HL-60 (cell line): ENCODE measurements around the gene KIF26A.

Experiments used
- DNase-seq, 2 experiments: peaks; one replicate each; pipeline ENCODE4 v3.0.0-alpha.2; 2010 to 2020; ENCODE audit warnings: low read depth in 1 of 2, low spot score in 1 of 2
- H3K27ac ChIP-seq: fragments of 250-450 bp; sonication (Bioruptor Pico); replicated peaks from 2 replicates; pipeline ENCODE4 v1.5.1; 2020; ENCODE audit warnings: mild to moderate bottlenecking, moderate library complexity
- H3K27me3 ChIP-seq: fragments of 250-450 bp; sonication (Bioruptor Pico); 2 replicates; pipeline ENCODE4 v1.5.1; 2021; ENCODE audit warnings: mild to moderate bottlenecking, moderate library complexity; ENCODE audit not compliant: insufficient read depth, poor library complexity, severe bottlenecking
- H3K4me3 ChIP-seq: replicated peaks from 2 replicates; pipeline ENCODE4 v1.5.1; 2011; ENCODE audit warnings: mild to moderate bottlenecking, control low read depth, low read length; ENCODE audit not compliant: insufficient read depth
- GABPA ChIP-seq: IDR thresholded peaks from 2 replicates; pipeline ENCODE4 v1.6.1; 2012; ENCODE audit warnings: low read depth
- POLR2AphosphoS5 ChIP-seq: IDR thresholded peaks from 2 replicates; pipeline ENCODE4 v1.6.1; 2012; ENCODE audit warnings: low read depth
- SPI1 ChIP-seq: IDR thresholded peaks from 2 replicates; pipeline ENCODE4 v1.6.1; 2012; ENCODE audit warnings: low read depth, mild to moderate bottlenecking, borderline replicate concordance
- TF ChIP-seq, protein P1 (sequence below): IDR thresholded peaks from 2 replicates; pipeline ENCODE4 v1.6.1; 2012; ENCODE audit warnings: low read depth; ENCODE audit not compliant: insufficient replicate concordance
- TF ChIP-seq, protein P2 (sequence below): IDR thresholded peaks from one replicate; pipeline ENCODE4 v1.5.1; 2011; ENCODE audit warnings: low read length, control low read depth, inconsistent platforms; ENCODE audit not compliant: insufficient read depth

KIF26A gene

DNA sequence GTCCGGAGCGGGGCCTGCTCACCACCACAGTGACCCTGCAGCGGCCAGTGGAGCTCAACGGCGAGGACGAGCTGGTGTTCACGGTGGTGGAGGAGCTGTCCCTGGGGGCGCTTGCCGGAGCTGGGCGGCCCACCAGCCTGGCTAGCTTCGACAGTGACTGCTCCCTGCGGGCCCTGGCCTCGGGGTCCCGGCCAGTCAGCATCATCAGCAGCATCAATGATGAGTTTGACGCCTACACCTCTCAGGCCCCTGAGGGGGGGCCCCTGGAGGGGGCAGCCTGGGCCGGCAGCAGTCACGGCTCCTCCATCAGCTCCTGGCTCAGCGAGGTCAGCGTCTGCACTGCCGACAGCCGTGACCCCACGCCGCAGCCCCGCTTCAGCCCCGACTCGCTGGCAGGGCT lies 37.4 kb downstream of the KIF26A start:
- TF ChIP-seq SPI1, result no peak
- TF ChIP-seq, protein P1, sequence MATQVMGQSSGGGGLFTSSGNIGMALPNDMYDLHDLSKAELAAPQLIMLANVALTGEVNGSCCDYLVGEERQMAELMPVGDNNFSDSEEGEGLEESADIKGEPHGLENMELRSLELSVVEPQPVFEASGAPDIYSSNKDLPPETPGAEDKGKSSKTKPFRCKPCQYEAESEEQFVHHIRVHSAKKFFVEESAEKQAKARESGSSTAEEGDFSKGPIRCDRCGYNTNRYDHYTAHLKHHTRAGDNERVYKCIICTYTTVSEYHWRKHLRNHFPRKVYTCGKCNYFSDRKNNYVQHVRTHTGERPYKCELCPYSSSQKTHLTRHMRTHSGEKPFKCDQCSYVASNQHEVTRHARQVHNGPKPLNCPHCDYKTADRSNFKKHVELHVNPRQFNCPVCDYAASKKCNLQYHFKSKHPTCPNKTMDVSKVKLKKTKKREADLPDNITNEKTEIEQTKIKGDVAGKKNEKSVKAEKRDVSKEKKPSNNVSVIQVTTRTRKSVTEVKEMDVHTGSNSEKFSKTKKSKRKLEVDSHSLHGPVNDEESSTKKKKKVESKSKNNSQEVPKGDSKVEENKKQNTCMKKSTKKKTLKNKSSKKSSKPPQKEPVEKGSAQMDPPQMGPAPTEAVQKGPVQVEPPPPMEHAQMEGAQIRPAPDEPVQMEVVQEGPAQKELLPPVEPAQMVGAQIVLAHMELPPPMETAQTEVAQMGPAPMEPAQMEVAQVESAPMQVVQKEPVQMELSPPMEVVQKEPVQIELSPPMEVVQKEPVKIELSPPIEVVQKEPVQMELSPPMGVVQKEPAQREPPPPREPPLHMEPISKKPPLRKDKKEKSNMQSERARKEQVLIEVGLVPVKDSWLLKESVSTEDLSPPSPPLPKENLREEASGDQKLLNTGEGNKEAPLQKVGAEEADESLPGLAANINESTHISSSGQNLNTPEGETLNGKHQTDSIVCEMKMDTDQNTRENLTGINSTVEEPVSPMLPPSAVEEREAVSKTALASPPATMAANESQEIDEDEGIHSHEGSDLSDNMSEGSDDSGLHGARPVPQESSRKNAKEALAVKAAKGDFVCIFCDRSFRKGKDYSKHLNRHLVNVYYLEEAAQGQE, result no peak
- no peak for TF ChIP-seq GABPA
- TF ChIP-seq, protein P2, sequence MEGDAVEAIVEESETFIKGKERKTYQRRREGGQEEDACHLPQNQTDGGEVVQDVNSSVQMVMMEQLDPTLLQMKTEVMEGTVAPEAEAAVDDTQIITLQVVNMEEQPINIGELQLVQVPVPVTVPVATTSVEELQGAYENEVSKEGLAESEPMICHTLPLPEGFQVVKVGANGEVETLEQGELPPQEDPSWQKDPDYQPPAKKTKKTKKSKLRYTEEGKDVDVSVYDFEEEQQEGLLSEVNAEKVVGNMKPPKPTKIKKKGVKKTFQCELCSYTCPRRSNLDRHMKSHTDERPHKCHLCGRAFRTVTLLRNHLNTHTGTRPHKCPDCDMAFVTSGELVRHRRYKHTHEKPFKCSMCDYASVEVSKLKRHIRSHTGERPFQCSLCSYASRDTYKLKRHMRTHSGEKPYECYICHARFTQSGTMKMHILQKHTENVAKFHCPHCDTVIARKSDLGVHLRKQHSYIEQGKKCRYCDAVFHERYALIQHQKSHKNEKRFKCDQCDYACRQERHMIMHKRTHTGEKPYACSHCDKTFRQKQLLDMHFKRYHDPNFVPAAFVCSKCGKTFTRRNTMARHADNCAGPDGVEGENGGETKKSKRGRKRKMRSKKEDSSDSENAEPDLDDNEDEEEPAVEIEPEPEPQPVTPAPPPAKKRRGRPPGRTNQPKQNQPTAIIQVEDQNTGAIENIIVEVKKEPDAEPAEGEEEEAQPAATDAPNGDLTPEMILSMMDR, result no peak
- no peak for TF ChIP-seq POLR2AphosphoS5
- Histone ChIP-seq H3K4me3 (no peak overlapping the region), H3K27me3 (no peaks in the 10 kb centered on the region), H3K27ac (no peak overlapping the region)
- no peak for DNase-seq

DNA sequence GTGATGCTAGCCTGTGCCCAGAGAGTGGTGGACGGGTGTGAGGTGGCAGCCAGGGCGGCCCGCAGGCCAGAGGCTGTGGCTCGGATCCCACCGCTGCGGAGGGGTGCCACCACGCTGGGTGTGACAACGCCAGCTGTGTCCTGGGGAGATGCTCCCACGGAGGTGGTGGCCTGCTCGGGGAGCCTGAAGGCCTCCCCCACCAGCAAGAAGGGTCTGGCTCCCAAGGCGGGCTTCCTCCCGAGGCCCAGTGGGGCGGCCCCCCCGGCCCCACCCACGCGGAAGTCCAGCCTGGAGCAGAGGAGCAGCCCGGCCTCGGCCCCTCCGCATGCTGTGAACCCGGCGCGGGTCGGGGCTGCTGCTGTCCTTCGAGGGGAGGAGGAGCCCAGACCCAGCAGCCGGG lies 38.2 kb downstream of the KIF26A start:
- no peak overlapping the region for H3K27ac ChIP-seq
- no peaks in the 10 kb centered on the region for H3K27me3 ChIP-seq
- no peak for DNase-seq
- TF ChIP-seq POLR2AphosphoS5 (no peak), SPI1 (no peak), GABPA (no peak)
- TF ChIP-seq, protein P1, result no peak
- TF ChIP-seq, protein P2, result no peak
- no peak overlapping the region for H3K4me3 ChIP-seq

DNA sequence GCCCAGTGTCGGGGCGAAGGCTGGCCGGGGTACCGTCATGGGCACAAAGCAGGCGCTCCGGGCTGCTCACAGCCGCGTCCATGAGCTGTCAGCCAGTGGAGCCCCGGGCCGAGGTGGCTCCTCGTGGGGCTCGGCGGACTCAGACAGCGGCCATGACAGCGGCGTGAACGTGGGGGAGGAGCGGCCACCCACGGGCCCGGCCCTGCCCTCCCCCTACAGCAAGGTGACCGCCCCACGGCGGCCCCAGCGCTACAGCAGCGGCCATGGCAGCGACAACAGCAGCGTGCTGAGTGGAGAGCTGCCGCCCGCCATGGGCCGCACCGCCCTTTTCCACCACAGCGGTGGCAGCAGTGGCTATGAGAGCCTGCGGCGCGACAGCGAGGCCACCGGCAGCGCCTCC lies 39.0 kb downstream of the KIF26A start:
- Histone ChIP-seq H3K27me3 (no peaks in the 10 kb centered on the region), H3K27ac (no peak overlapping the region), H3K4me3 (no peak overlapping the region)
- no peak for DNase-seq
- TF ChIP-seq, protein P1, result no peak
- TF ChIP-seq POLR2AphosphoS5 (no peak), SPI1 (no peak), GABPA (no peak)
- TF ChIP-seq, protein P2, result no peak
